GM18502 (cell line): ENCODE measurements around the gene DPP6.

ENCODE experiments used
- ATAC-seq: cut with Tn5 transposase; IDR thresholded peaks from one replicate; pipeline ENCODE4 v1.9.1; 2021; ENCODE audit warnings: mild to moderate bottlenecking; ENCODE audit not compliant: unreplicated experiment, poor library complexity

The DPP6 gene

GRCh38 chr7:154387252-154387651 is 335.1 kb downstream of the DPP6 start:
- no peak for ATAC-seq

GRCh38 chr7:154388412-154388811 is 336.2 kb downstream of the DPP6 start:
- ATAC-seq = no peak

GRCh38 chr7:154388999-154389398 is 336.8 kb downstream of the DPP6 start:
- no peak for ATAC-seq

GRCh38 chr7:154390961-154391360 is 338.8 kb downstream of the DPP6 start:
- no peak for ATAC-seq

GRCh38 chr7:154394804-154395203 is 342.6 kb downstream of the DPP6 start:
- ATAC-seq = no peak

- ATAC-seq = no peak
These were observed 354.1 kb downstream of the DPP6 start for GRCh38 chr7:154406312-154406711.

- ATAC-seq = no peak
These were observed 357.6 kb downstream of the DPP6 start for GRCh38 chr7:154409703-154410311.

GRCh38 chr7:154412105-154412504 is 359.9 kb downstream of the DPP6 start:
- ATAC-seq = no peak

GRCh38 chr7:154415709-154416399 is 363.7 kb downstream of the DPP6 start:
- ATAC-seq = no peak

- no peak for ATAC-seq
These were observed 364.5 kb downstream of the DPP6 start for GRCh38 chr7:154416714-154417113.

- no peak for ATAC-seq
These were observed 367.1 kb downstream of the DPP6 start for GRCh38 chr7:154419344-154419743.

- ATAC-seq = no peak
These were observed 371.0 kb downstream of the DPP6 start for GRCh38 chr7:154423231-154423630.

- ATAC-seq = no peak
These were observed 372.2 kb downstream of the DPP6 start for GRCh38 chr7:154424350-154424749.

GRCh38 chr7:154425271-154425670 is 373.1 kb downstream of the DPP6 start:
- no peak for ATAC-seq

- ATAC-seq = no peak
These were observed 374.6 kb downstream of the DPP6 start for GRCh38 chr7:154426778-154427177.

GRCh38 chr7:154427533-154427932 is 375.3 kb downstream of the DPP6 start:
- ATAC-seq = no peak

- no peak for ATAC-seq
These were observed 377.6 kb downstream of the DPP6 start for GRCh38 chr7:154429666-154430404.

- ATAC-seq = no peak
These were observed 378.4 kb downstream of the DPP6 start for GRCh38 chr7:154430640-154431039.

GRCh38 chr7:154431045-154431444 is 378.8 kb downstream of the DPP6 start:
- ATAC-seq = no peak

GRCh38 chr7:154433632-154434598 is 381.7 kb downstream of the DPP6 start:
- ATAC-seq = no peak
